Measurements from ENCODE around the gene ADCY6.

DNA sequence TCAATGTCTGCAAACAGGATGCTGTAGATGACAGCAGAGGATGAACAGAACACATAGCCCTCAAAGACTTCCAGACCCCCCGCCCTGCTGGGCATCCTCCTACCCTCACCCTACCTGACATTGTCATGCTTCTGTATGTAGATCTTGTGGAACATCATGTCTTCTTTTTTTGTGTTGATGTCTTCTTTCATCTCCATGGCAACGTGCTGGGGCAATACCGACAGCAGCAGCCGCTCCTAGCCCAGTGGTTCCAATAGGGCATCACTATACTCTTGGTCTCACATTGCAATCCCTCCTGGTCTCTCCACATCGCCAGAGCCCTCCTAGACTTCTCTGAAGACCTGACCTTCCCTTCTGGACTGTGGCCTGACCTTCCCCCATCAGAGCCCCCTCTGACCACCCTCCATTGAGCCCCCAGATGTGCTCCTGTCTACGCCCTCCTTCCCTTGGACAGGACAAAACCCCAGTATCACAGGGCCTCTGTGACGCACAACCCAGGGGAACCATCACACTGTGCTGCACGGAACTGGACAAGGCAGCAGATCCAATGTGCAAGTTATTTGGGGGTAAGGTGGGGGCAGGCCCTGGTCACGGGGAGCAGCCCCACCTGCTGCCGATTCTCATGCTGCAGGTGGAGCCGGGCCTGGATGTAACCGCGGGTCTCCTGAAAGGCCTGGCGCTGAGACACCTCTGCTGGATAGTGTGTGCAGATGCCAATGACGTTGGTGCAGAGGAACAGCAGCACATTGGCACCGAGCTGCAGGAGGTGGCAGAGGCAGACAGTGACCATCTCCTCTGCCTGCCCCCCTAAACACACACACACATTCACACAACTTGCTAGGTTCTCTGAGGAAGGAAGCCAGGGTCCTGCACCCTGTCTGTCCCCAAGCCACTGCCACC lies 11.1 kb downstream of the ADCY6 start:
- no peak for TF ChIP-seq CTCF (IDR thresholded peaks at IDR 0.05; ENCODE audit: insufficient read depth, low read length)
- TF ChIP-seq SPI1 (IDR thresholded peaks at IDR 0.05; ENCODE audit: borderline replicate concordance, low read depth): no peak
- TF ChIP-seq REST (IDR thresholded peaks at IDR 0.05; ENCODE audit: insufficient replicate concordance, low read depth): no peak
- TF ChIP-seq POLR2AphosphoS5 (IDR thresholded peaks at IDR 0.05; ENCODE audit: low read depth): no peak
- no peak for TF ChIP-seq GABPA (IDR thresholded peaks at IDR 0.05; ENCODE audit: low read depth)

Measured in HL-60 (cell line).